HG03575 (cell line): ENCODE measurements around the gene SPINK14.

Experiments used
- ATAC-seq: cut with Tn5 transposase; IDR thresholded peaks from one replicate; pipeline ENCODE4 v1.9.1; 2021; ENCODE audit not compliant: unreplicated experiment, insufficient number of reproducible peaks, low FRiP score; ENCODE audit errors: extremely low read depth

Gene SPINK14

GRCh38 chr5:148168246-148168645, at the start of gene SPINK14:
Gene SPINK14 (plus strand): TSS chr5:148168546. CDS start chr5:148169733, 1,187 bp downstream.
- ATAC-seq, result no peak

GRCh38 chr5:148120317-148120716, 48.0 kb upstream of the SPINK14 start:
- ATAC-seq, result no peak

- ATAC-seq, result no peak
Observed at GRCh38 chr5:148125641-148126040, 42.7 kb upstream of the SPINK14 start.

- no peak for ATAC-seq
Observed at GRCh38 chr5:148135091-148136048, 33.0 kb upstream of the SPINK14 start.

GRCh38 chr5:148140846-148141245, 27.5 kb upstream of the SPINK14 start:
- ATAC-seq, result no peak

- ATAC-seq, result no peak
Observed at GRCh38 chr5:148141645-148142044, 26.7 kb upstream of the SPINK14 start.

- no peak for ATAC-seq
Observed at GRCh38 chr5:148145916-148146315, 22.4 kb upstream of the SPINK14 start.

- ATAC-seq, result no peak
Observed at GRCh38 chr5:148146487-148146886, 21.9 kb upstream of the SPINK14 start.

GRCh38 chr5:148147415-148147814, 20.9 kb upstream of the SPINK14 start:
- ATAC-seq, result no peak

- no peak for ATAC-seq
Observed at GRCh38 chr5:148151872-148152271, 16.5 kb upstream of the SPINK14 start.

- no peak for ATAC-seq
Observed at GRCh38 chr5:148152781-148153180, 15.6 kb upstream of the SPINK14 start.

GRCh38 chr5:148156609-148157008, 11.7 kb upstream of the SPINK14 start:
- ATAC-seq, result no peak

GRCh38 chr5:148162038-148162437, 6.3 kb upstream of the SPINK14 start:
- no peak for ATAC-seq

- ATAC-seq, result no peak
Observed at GRCh38 chr5:148163345-148163744, 5.0 kb upstream of the SPINK14 start.

- no peak for ATAC-seq
Observed at GRCh38 chr5:148166550-148167283, 1.6 kb upstream of the SPINK14 start.

- ATAC-seq, result no peak
Observed at GRCh38 chr5:148172377-148172776, 4.0 kb downstream of the SPINK14 start.

- no peak for ATAC-seq
Observed at GRCh38 chr5:148176480-148176879, 8.1 kb downstream of the SPINK14 start.

- ATAC-seq, result no peak
Observed at GRCh38 chr5:148177207-148177606, 8.9 kb downstream of the SPINK14 start.

GRCh38 chr5:148179234-148179824, 11.0 kb downstream of the SPINK14 start:
- no peak for ATAC-seq
